ENCODE data around the gene PLEKHB1.
A peak's percentile ranks its signal among the peaks of the same experiment; 100 is the strongest.

The PLEKHB1 gene, protein sequence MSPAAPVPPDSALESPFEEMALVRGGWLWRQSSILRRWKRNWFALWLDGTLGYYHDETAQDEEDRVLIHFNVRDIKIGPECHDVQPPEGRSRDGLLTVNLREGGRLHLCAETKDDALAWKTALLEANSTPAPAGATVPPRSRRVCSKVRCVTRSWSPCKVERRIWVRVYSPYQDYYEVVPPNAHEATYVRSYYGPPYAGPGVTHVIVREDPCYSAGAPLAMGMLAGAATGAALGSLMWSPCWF

DNA sequence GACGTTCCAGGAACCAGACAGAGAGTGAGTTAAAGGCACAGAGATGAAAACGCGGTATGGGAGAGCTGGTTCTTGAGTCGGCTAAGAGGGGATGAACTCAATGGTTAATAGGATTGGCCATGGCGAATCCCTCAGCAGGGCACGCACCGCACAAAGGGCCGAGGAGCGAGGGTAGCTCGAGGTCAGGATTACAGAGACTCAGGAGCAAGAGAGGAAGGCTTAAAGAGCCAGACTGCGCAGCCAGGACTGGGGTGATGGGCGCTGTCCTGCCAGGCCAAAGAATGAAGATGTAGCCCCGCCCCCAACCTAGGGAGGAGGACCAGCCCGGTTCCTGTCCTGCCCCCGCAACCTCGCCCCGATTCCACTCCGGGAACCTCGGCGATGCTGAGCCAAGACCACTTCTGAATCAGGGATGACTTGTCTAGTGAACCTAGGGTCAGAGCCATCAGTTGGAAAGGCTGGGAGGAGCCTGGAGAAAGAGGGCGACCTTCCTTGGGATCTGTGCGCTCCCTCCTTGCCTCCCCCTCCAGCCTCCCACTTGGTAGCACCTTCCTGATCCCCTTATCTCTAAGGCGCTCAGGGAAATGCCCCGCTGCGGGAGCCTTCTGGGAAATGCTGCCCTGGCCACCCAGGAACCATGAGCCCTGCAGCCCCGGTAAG is at the start of gene PLEKHB1:
Gene PLEKHB1, plus strand, starts transcription at position 610 of the 660 bp plus-strand sequence. Its CDS starts 28 bp downstream, at position 638.
- no peak for DNase-seq

DNA sequence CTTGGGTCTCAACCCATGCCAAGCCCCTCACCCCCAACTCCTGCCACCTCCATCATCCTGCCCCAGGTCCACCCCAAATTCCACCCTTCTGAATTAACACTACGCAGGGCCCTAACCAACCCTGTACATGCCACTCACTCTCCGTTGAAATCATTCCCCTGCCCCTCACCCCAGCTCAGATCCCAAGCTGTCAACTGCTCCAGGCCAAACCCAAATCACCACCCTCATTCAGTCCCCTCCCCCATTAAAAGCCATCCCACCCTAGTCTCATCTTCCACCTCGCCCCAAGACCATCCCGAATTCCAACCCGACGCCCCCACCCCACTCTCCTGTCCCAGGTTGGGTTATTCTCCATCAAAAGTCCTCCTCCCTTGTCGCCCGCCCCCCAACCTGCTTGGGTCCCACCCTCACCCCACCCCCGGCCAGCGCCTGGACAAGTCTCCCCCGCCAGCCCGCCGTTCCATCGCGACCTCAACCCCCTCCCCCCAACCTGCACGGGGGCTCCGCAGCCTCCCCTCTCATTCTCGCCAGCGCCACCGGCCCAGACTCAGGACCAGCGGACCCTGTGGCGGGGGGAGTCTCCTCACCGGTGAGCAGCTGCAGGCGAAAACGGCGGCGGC is 48.9 kb upstream of the PLEKHB1 start:
- DNase-seq: no peak

DNA sequence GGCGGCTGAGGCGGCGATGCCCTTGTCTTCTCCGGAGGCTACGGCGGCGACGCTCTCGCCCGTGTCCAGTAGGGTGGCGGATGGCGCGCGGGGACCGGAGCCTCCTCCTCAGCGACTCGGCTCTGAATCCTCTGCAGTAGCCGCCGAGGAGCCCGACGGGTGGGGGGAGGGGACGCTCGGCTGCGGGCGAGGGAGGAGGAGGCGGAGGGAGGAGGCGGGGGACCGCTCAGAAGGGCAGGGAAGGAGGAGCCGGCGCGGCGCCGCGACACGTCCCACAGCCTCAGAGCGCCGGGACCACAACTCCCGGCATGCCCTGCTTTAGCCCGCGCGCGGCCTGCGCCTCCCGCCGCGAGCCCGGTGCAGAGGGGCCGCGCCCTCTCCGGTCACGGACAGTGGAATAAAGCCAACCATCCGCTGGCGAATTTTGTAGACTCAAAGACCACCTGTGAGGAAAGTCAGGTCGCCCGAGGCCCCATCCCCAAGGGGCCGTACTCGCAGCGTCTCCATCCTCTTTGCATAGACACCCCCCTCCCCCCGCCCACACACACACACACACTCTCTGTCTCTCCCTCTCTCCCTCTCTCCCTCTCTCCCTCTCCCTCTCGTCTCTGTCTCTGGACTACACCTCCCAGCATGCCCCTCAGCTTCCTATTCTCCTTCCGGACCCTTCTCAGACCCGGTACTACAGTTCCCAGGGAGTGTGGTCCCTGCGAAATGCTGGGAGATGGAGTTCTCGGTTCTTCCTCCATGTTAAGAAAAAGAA is 48.2 kb upstream of the PLEKHB1 start, which contains the start of gene FAM168A:
Gene FAM168A, minus strand, starts transcription at position 157 of the 763 bp plus-strand sequence. CDS start 129,638 bp downstream, outside the sequence.
- DNase-seq: peak; percentile 96

DNA sequence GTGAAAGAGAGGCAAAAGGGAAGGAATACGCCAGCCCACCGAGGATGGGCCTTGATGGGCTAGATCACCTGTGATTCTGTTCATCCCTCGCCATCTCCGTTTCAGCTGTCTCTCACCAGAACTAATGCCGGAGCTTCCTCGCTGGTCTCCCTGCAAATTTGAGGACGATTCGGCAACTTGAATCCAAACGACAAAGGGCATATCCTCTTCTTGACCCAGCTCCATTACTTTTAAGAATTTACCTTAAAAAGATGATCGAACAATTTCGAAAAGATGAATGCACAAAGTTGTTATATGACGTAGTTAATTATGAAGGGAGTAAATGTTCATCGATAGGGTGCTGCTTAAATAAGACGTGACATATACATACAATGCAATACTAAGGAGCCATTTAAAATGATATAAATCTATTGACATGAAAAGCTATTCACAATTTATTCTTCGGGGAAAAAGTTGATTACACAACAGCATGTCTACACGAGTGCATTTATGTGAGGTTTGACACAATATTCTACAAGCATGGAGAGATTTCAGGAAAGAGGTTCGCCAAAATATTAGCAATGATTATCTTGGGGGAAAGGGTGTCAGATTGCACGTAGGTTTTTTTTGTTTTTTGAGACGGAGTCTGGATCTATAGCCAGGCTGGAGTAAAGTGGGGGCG is 47.5 kb upstream of the PLEKHB1 start:
- no peak for DNase-seq

DNA sequence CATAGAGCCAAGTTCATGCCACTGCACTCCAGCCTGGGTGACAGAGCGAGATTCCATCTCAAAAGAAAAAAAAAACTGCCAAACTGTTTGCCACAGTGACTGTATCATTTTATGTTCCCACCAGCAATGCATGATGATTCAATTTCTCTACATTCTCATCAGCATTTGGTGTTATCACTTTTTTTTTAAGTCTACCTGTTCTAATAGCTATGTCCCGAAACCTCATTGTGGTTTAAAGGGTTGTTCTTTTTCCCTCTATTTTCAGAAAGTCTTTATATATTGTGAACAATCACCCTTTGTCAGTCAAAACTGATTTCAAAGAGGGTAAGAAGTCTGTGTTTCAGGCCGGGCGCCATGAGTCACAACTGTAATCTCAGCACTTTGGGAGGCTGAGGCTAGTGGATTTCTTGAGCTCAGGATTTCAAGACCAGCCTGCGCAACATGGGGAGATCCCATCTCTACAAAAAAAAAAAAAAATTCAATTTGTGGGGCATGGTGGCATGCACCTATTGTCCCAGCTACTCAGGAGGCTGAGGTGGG is 33.7 kb upstream of the PLEKHB1 start:
- no peak for DNase-seq

DNA sequence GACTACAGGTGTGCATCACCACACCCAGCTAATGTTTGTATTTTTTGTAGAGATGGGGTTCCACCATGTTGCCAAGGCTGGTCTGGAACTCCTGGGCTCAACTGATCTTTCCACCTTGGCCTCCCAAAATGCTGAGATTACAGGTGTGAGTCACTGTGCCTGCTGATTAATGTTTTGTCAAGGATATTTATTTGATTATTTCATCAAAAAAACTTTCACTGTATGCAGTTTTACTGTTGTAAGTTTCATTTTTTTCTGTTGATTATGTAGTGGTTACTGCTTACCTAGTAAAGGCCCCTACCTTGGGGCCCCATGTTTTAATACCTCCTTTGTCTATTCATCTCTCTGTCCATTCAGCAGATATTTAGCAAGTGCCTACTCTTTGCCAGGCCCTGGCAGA is 31.8 kb upstream of the PLEKHB1 start:
- no peak for DNase-seq

DNA sequence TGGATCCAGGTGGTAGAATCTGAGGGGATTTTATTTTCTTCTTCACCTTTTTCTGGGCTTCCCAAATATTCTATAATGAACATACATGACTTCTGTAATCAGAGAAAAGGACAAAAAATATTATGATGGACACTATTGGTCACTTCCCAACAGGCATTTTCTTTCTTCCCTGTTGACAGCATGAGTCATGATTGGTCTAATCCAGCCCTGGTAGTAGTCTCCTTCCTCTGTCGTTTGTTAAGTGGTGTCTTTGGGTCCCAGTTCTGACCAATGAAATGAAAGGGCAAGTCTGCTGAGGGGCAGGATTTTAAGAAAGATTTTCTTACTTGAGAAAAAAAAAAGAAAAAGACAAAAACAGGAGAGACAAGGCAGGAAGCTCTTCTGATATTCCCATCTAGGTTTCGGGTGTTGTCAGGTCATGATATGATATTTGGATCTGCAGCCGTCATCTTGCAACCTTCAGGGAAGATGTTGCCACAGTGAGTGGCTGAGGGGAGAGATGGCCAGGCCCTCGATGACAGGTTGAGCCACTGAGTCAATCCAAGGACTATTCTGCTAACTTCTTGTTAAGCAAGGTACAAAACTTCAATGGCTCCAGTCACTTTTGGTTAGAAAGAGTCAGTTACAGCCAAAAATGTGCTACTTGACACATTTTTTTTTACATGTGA is 23.3 kb upstream of the PLEKHB1 start:
- no peak for DNase-seq

DNA sequence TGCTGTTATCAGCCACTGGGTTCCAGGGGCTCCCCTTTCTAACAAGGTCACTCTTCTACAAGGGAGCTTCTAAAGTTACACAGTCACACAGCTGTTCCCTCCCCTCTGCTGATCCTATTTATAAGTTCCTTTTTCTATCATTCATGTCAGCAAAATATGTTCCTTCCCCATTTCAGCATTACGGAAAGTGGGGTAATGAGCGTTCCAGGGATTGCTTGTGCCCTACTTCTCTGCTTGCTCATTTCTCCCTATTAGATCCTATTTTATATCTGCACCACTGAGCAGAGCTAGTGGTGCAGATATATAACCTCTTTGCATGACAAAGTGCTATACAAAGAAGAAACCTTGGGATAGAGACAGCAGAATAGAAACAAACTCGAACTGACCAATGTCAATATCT is 22.7 kb upstream of the PLEKHB1 start:
- no peak for DNase-seq

DNA sequence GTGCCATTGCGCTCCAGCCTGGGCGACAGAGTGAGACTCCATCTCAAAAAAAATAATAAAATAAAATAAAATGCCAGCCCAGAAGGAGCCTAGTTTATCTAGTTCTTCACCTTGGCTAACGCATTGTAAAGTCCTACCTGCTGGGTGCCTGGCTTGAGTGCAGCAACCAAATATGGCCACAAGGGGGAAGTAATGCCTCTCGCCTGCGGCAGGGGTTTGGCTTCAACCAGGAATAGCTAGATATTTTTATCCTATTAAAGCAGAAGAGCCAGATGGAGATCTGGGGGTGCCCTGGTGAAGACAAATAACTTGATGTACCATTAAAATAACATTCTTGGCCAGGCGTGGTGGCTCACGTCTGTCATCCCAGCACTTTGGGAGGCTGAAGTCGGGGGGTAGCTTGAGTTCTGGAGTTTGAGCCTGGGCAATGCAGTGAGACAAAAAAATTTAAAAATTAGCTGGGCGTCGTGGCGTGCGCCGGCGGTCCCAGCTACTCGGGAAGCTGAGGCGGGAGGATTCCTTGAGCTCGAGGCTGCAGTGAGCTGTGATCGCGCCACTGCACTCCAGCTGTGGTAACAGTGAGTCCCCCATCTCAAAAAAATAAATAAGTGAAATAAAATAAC is 20.6 kb upstream of the PLEKHB1 start:
- peak; percentile 13 for DNase-seq

DNA sequence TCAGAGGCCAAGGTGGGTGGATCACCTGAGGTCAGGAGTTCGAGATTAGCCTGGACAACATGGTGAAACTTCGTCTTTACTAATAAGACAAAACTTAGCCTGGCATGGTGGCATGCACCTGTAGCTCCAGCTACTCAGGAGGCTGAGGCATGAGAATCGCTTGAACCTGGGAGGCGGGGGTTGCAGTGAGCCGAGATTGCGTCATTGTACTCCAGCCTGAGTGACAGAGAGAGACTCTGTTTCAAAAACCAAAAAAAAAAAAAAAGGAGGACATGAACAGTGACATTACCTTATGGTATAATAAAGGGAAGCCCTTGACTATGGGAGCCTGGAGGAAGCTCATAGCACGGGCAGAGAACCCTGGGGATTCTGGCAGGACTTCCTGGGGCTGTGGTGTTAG is 16.5 kb upstream of the PLEKHB1 start:
- no peak for DNase-seq

DNA sequence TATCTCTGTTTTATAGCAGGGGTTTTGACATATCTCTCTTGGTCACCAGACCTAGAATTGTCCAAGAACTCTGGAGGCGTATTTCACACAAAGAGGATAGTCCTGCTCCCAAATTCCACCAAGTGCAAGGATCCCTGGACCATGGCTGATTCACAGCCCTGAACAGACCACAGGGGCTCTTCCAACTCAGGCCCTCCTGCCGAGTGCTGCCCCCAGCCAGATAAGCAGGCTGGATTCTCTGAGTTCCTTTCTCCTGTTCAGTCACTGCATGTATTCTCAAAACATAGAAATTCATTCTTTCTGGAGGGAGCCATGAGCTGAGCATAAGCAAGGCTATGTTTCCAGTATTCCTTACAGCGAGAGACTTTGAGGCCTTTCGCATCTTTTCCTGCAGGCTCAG is 13.4 kb upstream of the PLEKHB1 start:
- no peak for DNase-seq

DNA sequence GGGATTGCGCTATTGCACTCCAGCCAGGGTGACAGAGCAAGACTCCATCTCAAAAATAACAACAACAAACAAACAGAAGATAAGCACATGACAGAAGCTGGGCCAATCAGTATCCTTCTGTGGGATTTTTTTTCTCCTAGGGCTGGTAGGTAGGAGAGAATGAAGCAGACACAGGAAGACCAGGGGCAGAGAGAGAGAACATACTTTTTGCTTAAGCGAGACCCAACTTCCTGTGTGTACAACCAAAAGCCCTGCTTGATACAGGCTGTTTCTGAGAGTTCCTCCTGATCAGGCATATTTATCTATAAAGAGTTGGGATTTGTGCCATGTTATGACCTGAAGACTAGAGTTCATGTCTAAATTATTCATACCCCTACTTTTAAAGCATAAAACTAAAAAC is 12.4 kb upstream of the PLEKHB1 start:
- no peak for DNase-seq

DNA sequence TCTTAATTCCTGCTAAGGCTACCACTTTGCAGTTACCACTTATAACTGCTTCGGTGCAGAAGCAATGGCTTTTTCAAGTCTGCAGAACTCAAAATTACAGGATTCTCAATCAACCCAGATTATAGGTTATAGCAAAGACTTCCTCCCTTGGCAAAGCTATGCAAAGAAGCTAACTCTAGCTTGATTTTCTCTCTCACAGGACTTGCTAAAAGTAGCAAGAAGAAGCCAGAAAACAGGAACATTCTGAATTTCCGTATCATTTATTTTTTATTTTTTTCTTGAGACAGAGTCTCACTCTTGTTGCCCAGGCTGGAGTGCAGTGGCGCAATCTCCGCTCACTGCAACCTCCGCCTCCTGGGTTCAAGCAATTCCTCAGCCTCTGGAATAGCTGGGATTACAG is 10.7 kb upstream of the PLEKHB1 start:
- DNase-seq: no peak

DNA sequence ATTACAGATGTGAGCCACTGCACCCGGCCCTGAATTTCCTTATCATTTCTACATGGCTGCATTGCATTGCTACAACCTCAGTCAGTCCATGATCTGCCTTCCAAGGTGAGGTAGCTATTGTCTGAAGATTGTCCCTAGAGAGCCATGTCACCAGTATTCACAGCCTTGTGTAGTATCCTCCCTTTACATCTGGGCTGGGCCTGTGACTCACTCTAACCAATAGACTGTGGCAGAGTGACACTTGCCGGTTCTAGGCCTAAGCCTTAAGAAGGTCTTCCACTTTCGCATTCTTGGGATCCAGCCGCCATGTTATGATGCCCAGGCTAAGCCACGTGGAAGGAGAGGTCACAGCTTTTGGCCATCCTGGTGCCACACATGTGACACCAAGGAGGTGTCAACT is 10.1 kb upstream of the PLEKHB1 start:
- DNase-seq: no peak

DNA sequence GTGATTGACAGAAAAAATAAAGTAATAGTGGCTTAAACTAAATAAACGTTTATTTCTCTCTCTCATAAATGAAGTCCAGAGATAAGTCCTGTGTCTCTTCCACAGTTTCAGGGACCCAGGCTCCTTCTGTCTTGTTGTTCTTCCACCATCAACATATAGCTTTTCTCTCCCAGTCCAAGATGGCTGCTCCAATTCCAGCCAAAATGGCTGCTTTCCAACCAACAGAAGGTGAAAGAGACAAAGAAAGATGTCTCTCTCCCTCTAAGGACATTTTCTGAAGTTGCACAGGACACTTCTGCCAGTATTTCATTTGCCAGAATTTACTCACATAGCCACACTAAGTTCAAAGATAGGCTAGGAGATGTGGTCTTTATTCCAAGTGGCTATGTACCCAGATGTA is 9.4 kb upstream of the PLEKHB1 start:
- no peak for DNase-seq

DNA sequence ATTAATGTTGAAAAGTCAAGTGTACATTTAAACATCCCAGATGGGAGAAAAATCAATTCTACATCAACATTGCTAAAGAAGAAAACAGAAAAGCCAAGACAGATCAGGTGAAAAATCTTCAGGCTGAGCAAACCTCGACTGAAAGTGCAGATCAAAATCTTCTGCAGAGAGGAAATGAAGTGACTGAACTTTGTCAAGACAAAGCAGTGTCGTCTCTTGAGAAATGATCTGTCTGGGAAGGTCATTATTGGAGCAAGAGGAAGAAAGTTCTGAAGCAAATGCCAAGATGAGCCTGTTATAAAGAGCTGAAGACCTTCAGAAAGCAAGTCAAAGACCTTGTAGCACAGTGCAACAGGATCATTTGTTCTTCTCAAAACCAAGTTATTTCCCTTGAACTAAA is 5.8 kb upstream of the PLEKHB1 start:
- no peak for DNase-seq

DNA sequence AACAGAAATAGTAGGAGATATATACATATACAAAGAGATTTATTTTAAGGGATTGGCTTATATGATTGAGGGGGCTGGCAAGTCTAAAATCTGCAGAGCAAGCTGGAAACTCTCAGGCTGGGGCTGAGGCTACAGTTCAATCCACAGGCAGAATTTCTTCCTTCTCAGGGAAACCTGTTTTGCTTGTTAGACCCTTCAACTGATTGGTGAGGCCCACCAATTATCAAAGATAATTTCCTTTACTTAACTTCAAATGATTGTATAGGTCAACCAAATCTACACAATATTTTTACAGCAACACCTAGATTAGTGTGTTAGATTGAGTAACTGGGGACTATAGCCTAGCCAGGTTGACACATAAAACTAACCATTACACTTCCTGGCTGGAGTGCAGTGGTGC is 4.7 kb upstream of the PLEKHB1 start:
- no peak for DNase-seq

DNA sequence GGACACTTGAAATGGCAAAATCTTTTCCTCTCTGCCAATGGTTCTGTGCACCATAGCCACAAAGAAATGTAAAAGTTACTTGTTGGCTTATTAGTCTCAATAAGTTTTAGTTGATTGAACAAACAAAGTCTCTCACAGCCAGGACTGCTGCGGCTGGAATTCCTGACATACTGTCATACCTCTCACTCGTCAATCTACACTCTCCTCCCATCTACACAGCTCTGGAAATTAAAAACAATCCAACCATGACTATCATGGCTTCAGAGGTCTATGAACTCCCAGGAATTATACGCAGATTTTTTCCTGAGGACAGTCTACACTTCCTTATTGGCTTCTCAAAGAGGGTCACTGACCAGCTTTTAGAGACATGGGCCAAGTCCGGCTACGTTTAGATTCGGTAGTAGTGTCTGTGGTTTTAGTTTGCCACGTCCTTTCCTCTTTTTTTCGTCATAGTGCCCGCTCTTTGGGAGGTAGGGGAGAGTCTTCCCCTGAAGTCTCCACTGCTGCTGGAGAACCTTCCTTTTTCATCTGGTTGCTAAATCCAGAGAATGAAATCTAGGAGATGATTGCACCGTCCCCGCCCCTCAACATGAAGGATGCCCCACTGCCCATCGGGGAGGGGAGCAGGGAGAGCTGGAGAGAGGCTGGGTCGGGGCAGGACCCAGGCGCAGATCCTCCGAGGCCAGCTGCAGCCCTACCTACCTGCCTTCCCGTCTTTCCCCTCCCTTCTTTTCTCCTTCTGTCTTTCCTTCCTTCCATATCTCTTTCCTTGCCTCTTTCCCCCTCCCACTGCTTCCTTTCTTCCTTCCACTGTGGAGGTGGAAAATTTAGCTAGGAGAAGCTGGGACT is 1.0 kb upstream of the PLEKHB1 start:
- no peak for DNase-seq

DNA sequence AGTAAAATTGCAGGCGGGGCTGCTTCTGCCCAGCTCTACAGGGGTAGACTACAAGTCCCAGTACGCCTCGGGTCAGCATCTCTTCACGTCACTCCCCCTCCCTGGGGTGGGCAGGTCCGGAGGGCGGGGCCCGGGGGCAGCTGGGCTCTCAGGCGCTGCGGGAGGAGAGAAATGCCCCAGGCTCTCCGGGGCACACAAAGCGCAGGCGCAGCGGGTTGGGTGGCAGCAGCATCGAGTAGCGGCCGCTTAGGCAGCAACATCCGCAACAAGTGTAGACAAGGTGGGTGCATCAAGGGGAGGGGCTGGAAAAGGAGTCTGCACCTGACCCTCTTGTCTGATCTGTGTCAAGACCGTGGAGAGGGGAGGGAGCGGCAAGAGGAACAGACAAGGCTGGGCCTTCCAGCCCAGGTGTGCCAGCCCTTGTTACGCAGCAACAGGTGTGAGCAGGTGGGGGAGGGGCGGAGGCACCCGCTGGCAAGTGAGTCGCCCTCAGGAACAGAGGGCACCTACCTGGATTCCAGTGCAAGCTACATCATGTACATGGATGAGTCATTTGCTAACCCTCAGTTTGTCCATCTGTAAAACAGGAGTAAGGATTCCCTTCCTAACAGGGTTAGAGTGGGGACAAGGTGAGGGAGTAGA is 1.2 kb downstream of the PLEKHB1 start:
- peak; percentile 76 for DNase-seq

DNA sequence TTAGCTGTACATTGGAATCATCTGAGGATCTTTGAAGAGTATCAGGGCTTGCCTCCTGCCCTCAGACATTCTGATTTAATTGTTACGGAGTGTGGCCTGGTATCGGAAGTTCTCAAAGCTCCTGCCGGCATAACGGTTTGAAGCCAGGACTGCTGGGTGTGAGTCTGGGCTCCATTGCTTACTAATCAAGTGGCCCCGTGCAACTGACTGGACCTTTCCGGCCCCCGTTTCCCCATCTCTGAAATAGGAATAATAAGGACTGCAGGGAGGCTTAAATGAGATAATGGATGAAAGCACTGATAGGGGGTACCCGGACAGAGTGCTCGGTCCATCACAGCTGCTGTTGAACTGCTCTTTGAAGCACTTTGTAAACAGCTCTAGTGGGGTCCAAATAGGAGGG is 1.7 kb downstream of the PLEKHB1 start:
- DNase-seq: no peak

All from NCI-H187 treated with DMSO at 0.1 percent for 48 hours (cell line).